DMS79 treated with DMSO at 0.1 percent for 48 hours (cell line): ENCODE measurements around the gene HPS3.

Experiments
- DNase-seq: peaks from one replicate; lab custom pipeline; 2025; lab: John Stamatoyannopoulos, UW

The HPS3 gene

GRCh38 chr3:149120051-149120972 lies 9.1 kb upstream of the HPS3 start:
- DNase-seq, result peak; percentile 45

GRCh38 chr3:149122721-149123578 lies 6.5 kb upstream of the HPS3 start:
- no peak for DNase-seq

GRCh38 chr3:149128821-149129220 lies 617 bp upstream of the HPS3 start:
- DNase-seq, result no peak

GRCh38 chr3:149131589-149131988 lies 2.2 kb downstream of the HPS3 start:
- no peak for DNase-seq

GRCh38 chr3:149134575-149134974 lies 5.1 kb downstream of the HPS3 start:
- DNase-seq, result no peak

- no peak for DNase-seq
Observed at GRCh38 chr3:149142682-149143081, 13.2 kb downstream of the HPS3 start.

- DNase-seq, result no peak
Observed at GRCh38 chr3:149145356-149145755, 15.9 kb downstream of the HPS3 start.

- no peak for DNase-seq
Observed at GRCh38 chr3:149145974-149146373, 16.5 kb downstream of the HPS3 start.

GRCh38 chr3:149150436-149150835 lies 21.0 kb downstream of the HPS3 start:
- no peak for DNase-seq

- DNase-seq, result no peak
Observed at GRCh38 chr3:149151843-149152242, 22.4 kb downstream of the HPS3 start.

GRCh38 chr3:149152420-149152819 lies 23.0 kb downstream of the HPS3 start:
- peak; percentile 30 for DNase-seq

- DNase-seq, result no peak
Observed at GRCh38 chr3:149153402-149153801, 24.0 kb downstream of the HPS3 start.

- no peak for DNase-seq
Observed at GRCh38 chr3:149160754-149161300, 31.4 kb downstream of the HPS3 start.

- no peak for DNase-seq
Observed at GRCh38 chr3:149162007-149162406, 32.6 kb downstream of the HPS3 start.

- DNase-seq, result no peak
Observed at GRCh38 chr3:149163066-149163465, 33.6 kb downstream of the HPS3 start.

GRCh38 chr3:149167898-149168297 lies 38.5 kb downstream of the HPS3 start:
- DNase-seq, result no peak

- DNase-seq, result no peak
Observed at GRCh38 chr3:149170672-149171071, 41.2 kb downstream of the HPS3 start.

GRCh38 chr3:149174901-149175300 lies 45.5 kb downstream of the HPS3 start:
- no peak for DNase-seq

GRCh38 chr3:149177122-149177521 lies 47.7 kb downstream of the HPS3 start:
- DNase-seq, result no peak

- DNase-seq, result no peak
Observed at GRCh38 chr3:149179220-149179619, 49.8 kb downstream of the HPS3 start.

- DNase-seq, result no peak
Observed at GRCh38 chr3:149180057-149180573, 50.7 kb downstream of the HPS3 start.

GRCh38 chr3:149181182-149181581 lies 51.7 kb downstream of the HPS3 start:
- DNase-seq, result no peak
